ENCODE data around the gene AK1.

AK1 gene

GRCh38 chr9:127921557-127922120, 44.2 kb upstream of the AK1 start:
- DNase-seq (ENCODE audit: low read depth): peak; percentile 55

GRCh38 chr9:127920794-127921193, 43.3 kb upstream of the AK1 start:
- no peak overlapping the region for H3K4me3 ChIP-seq (ENCODE audit: control insufficient read depth, low read depth, low read length)
- no peak for TF ChIP-seq CTCF (conservative IDR thresholded peaks at IDR 0.05; ENCODE audit: control insufficient read depth, insufficient read depth, low read depth, low read length)
- no peak for DNase-seq (ENCODE audit: low read depth)

More at GRCh38 chr9:127921557-127922120, 44.2 kb upstream of the AK1 start:
- peak; percentile 64 for TF ChIP-seq CTCF (conservative IDR thresholded peaks at IDR 0.05; ENCODE audit: control insufficient read depth, insufficient read depth, low read depth, low read length)
- H3K4me3 ChIP-seq (ENCODE audit: control insufficient read depth, low read depth, low read length): peak overlapping the region; percentile 39

GRCh38 chr9:127919253-127919815, 41.9 kb upstream of the AK1 start:
- no peak for TF ChIP-seq CTCF (conservative IDR thresholded peaks at IDR 0.05; ENCODE audit: control insufficient read depth, insufficient read depth, low read depth, low read length)
- peak; percentile 100 for DNase-seq (ENCODE audit: low read depth)
- no peak overlapping the region for H3K4me3 ChIP-seq (ENCODE audit: control insufficient read depth, low read depth, low read length)

GRCh38 chr9:127918183-127919107, 41.0 kb upstream of the AK1 start:
- peak; percentile 73 for DNase-seq (ENCODE audit: low read depth)
- no peak overlapping the region for H3K4me3 ChIP-seq (ENCODE audit: control insufficient read depth, low read depth, low read length)
- TF ChIP-seq CTCF (conservative IDR thresholded peaks at IDR 0.05; ENCODE audit: control insufficient read depth, insufficient read depth, low read depth, low read length): peak; percentile 17

GRCh38 chr9:127917603-127918002, 40.1 kb upstream of the AK1 start:
- no peak for DNase-seq (ENCODE audit: low read depth)
- no peak for TF ChIP-seq CTCF (conservative IDR thresholded peaks at IDR 0.05; ENCODE audit: control insufficient read depth, insufficient read depth, low read depth, low read length)
- H3K4me3 ChIP-seq (ENCODE audit: control insufficient read depth, low read depth, low read length): no peak overlapping the region

GRCh38 chr9:127916720-127917581, 39.5 kb upstream of the AK1 start, which contains the start of gene ST6GALNAC4:
Gene ST6GALNAC4 (minus strand): TSS chr9:127917041. CDS start chr9:127916419, 622 bp downstream.
- peak; percentile 84 for DNase-seq (ENCODE audit: low read depth)
- H3K4me3 ChIP-seq (ENCODE audit: control insufficient read depth, low read depth, low read length): peak within 1 kb of the TSS; percentile 82
- TF ChIP-seq CTCF (conservative IDR thresholded peaks at IDR 0.05; ENCODE audit: control insufficient read depth, insufficient read depth, low read depth, low read length): no peak
